Panc1 (cell line): ENCODE data around the gene GDF3. TPM values are rescaled to one million over a fixed set of nuclear protein-coding genes. Genes with fewer than 3 reads are reported as not detected.

ENCODE experiments used
- ATAC-seq: fragments of 200-7000 bp; cut with Tn5 transposase; 2 replicates; pipeline ENCODE4 v1.9.1; 2020; ENCODE audit warnings: mild to moderate bottlenecking, moderate library complexity
- BruUV-seq: library from RNA; stranded (reverse); fragments of 400-500 nt; replicated peaks from 2 replicates; lab custom pipeline; 2021; lab: Mats Ljungman, UMichigan
- CTCF ChIA-PET: fragments of 300-600 bp; sonication (Branson Sonifier 250); formaldehyde crosslinking; loops from one replicate; lab custom pipeline; 2022; ENCODE audit warnings: antibody characterized with exemption; lab: Charles Lee
- POLR2A ChIA-PET: fragments of 300-600 bp; sonication (Branson Sonifier 250); formaldehyde crosslinking; loops from one replicate; lab custom pipeline; 2022; ENCODE audit warnings: antibody characterized with exemption; lab: Charles Lee
- DNase-seq: peaks from one replicate; pipeline ENCODE4 v3.0.0-alpha.2; 2010; ENCODE audit warnings: low read depth, low spot score
- H3K27ac ChIP-seq: 2 replicates; pipeline ENCODE4 v1.5.1; 2011; ENCODE audit warnings: mild to moderate bottlenecking, low read length, inconsistent platforms
- H3K27me3 ChIP-seq: fragments of 200-500 bp; sonication (Bioruptor generic); 2 replicates; pipeline ENCODE4 v1.6.0; 2014; ENCODE audit warnings: low read length, inconsistent platforms; ENCODE audit not compliant: control insufficient read depth, insufficient read depth
- H3K36me3 ChIP-seq: fragments of 200-500 bp; sonication (Bioruptor generic); 2 replicates; pipeline ENCODE4 v1.5.1; 2014; ENCODE audit warnings: inconsistent platforms, mild to moderate bottlenecking, low read length, moderate library complexity; ENCODE audit not compliant: control insufficient read depth, insufficient read depth
- H3K4me1 ChIP-seq: 2 replicates; pipeline ENCODE4 v1.5.1; 2011; ENCODE audit warnings: inconsistent platforms, mild to moderate bottlenecking, low read length, moderate library complexity; ENCODE audit not compliant: control insufficient read depth, insufficient read depth
- H3K4me3 ChIP-seq, 2 experiments: 2 replicates each; pipeline ENCODE4 v1.5.1; 2011 to 2012; ENCODE audit warnings: low read depth in 2 of 2, low read length in 2 of 2, mild to moderate bottlenecking in 2 of 2, inconsistent platforms in 1 of 2, moderate library complexity in 1 of 2
- H3K9me3 ChIP-seq: fragments of 200-500 bp; sonication (Bioruptor generic); 2 replicates; pipeline ENCODE4 v1.5.1; 2014; ENCODE audit warnings: low read depth, mild to moderate bottlenecking, inconsistent platforms, low read length, moderate library complexity; ENCODE audit not compliant: control insufficient read depth, insufficient read depth
- POLR2AphosphoS5 ChIP-seq: IDR thresholded peaks from 2 replicates; pipeline ENCODE4 v1.6.1; 2012; ENCODE audit warnings: mild to moderate bottlenecking, low read depth, low read length, moderate library complexity
- SIN3A ChIP-seq: IDR thresholded peaks from 2 replicates; pipeline ENCODE4 v1.6.1; 2012; ENCODE audit warnings: low read depth, mild to moderate bottlenecking, low read length, moderate library complexity, borderline replicate concordance; ENCODE audit not compliant: insufficient read depth
- TCF7L2 ChIP-seq: IDR thresholded peaks from 2 replicates; pipeline ENCODE4 v1.6.1; 2011; ENCODE audit warnings: mild to moderate bottlenecking, low read depth, low read length, inconsistent platforms
- in situ Hi-C: cut with HindIII; loops from 2 replicates; pipeline ENCODE4 v1.10.0; 2016; ENCODE audit warnings: low sequenced_read_pairs, low pct_unique_long_range_greater_than_20kb
- intact Hi-C: fragments of 100-400 bp; cut with micrococcal nuclease; formaldehyde crosslinking; loops from one replicate; pipeline ENCODE4 v1.10.0; 2022; ENCODE audit not compliant: unreplicated experiment
- total RNA-seq: library from RNA; stranded (reverse); gene quantifications from one replicate; pipeline ENCODE4 v1.2.1, GENCODE V29; 2021; ENCODE audit not compliant: unreplicated experiment
- TF ChIP-seq, protein P1 (sequence below): fragments of 450-650 bp; IDR thresholded peaks from 2 replicates; pipeline ENCODE4 v1.5.1; 2017; ENCODE audit warnings: mild to moderate bottlenecking
- TF ChIP-seq, protein P2 (sequence below), 2 experiments: IDR thresholded peaks; 2 replicates each; pipeline ENCODE4 v1.6.1; 2011 to 2012; ENCODE audit warnings: low read depth in 2 of 2, control low read depth in 1 of 2, low read length in 1 of 2, mild to moderate bottlenecking in 1 of 2, moderate library complexity in 1 of 2; ENCODE audit not compliant: insufficient read depth in 1 of 2

Gene GDF3
- total RNA-seq, 1 experiment from 2014 or later: not detected

DNA sequence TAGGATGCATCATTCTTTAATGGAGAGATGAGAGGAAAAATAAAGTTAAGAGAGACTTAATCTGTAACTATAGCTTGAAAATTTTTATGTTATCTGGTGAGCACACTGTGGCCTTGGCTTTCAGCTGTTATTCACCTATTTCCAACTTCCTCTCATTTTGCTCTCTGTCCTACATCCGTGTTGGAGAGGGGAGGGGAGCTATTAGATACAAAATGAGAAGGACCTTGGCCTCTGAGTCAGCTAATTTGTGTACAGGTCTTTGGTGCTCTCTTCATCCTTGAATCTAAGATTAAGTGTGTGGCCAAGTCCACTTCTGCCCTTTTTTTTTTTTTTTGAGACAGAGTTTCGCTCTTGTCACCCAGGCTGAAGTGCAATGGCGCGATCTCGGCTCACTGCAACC, 29.0 kb downstream of the GDF3 start:
- ChIA-PET POLR2A (no interaction called here), CTCF (interaction anchor here (0.6 to 0.7 kb wide), 2 partner anchors 167 to 319 kb away, joined by 3 to 5 read pairs; no protein-coding TSS in a partner anchor)
- Histone ChIP-seq H3K27me3 (no peaks in the 10 kb centered on the region), H3K4me1 (no peaks in the 10 kb centered on the region), H3K9me3 (no peaks in the 10 kb centered on the region), H3K4me3 (no peak overlapping the region), H3K27ac (no peak overlapping the region), H3K36me3 (no peaks in the 10 kb centered on the region)
- DNase-seq: no peak
- ATAC-seq: no peak
- intact Hi-C loops: no loop called here
- in situ Hi-C loops: no loop called here
- BruUV-seq: no TSS peak
- TF ChIP-seq POLR2AphosphoS5 (no peak), SIN3A (no peak), TCF7L2 (no peak)
- TF ChIP-seq, protein P1, sequence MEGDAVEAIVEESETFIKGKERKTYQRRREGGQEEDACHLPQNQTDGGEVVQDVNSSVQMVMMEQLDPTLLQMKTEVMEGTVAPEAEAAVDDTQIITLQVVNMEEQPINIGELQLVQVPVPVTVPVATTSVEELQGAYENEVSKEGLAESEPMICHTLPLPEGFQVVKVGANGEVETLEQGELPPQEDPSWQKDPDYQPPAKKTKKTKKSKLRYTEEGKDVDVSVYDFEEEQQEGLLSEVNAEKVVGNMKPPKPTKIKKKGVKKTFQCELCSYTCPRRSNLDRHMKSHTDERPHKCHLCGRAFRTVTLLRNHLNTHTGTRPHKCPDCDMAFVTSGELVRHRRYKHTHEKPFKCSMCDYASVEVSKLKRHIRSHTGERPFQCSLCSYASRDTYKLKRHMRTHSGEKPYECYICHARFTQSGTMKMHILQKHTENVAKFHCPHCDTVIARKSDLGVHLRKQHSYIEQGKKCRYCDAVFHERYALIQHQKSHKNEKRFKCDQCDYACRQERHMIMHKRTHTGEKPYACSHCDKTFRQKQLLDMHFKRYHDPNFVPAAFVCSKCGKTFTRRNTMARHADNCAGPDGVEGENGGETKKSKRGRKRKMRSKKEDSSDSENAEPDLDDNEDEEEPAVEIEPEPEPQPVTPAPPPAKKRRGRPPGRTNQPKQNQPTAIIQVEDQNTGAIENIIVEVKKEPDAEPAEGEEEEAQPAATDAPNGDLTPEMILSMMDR: no peak
- TF ChIP-seq, protein P2, sequence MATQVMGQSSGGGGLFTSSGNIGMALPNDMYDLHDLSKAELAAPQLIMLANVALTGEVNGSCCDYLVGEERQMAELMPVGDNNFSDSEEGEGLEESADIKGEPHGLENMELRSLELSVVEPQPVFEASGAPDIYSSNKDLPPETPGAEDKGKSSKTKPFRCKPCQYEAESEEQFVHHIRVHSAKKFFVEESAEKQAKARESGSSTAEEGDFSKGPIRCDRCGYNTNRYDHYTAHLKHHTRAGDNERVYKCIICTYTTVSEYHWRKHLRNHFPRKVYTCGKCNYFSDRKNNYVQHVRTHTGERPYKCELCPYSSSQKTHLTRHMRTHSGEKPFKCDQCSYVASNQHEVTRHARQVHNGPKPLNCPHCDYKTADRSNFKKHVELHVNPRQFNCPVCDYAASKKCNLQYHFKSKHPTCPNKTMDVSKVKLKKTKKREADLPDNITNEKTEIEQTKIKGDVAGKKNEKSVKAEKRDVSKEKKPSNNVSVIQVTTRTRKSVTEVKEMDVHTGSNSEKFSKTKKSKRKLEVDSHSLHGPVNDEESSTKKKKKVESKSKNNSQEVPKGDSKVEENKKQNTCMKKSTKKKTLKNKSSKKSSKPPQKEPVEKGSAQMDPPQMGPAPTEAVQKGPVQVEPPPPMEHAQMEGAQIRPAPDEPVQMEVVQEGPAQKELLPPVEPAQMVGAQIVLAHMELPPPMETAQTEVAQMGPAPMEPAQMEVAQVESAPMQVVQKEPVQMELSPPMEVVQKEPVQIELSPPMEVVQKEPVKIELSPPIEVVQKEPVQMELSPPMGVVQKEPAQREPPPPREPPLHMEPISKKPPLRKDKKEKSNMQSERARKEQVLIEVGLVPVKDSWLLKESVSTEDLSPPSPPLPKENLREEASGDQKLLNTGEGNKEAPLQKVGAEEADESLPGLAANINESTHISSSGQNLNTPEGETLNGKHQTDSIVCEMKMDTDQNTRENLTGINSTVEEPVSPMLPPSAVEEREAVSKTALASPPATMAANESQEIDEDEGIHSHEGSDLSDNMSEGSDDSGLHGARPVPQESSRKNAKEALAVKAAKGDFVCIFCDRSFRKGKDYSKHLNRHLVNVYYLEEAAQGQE (IDR thresholded peaks at IDR 0.05; ENCODE audit: insufficient read depth in 1 of 2, low read depth in 2 of 2, low read length in 1 of 2): no peak

DNA sequence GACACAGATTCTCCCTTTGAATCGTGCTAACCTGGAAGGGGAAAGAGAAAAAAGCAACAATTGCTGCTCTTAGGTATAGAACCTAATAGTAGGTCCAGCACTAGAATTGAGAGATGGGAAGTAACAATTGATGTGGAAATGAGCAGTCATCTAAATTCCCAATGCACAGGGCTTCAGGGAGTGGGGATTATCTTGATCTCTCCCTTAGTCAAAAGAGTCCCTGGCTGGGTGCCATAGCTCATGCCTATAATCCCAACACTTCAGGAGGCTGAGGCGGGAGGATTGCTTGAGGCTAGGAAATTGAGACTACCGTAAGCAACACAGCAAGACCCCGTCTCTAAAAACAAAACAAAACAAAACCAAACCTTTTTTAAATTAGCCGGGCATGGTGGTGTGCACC, 33.8 kb downstream of the GDF3 start:
- H3K4me3 ChIP-seq: no peak overlapping the region
- in situ Hi-C loops: no loop called here
- no peak for ATAC-seq
- TF ChIP-seq, protein P2 (IDR thresholded peaks at IDR 0.05; ENCODE audit: insufficient read depth in 1 of 2, low read depth in 2 of 2, low read length in 1 of 2): no peak
- TF ChIP-seq, protein P1: no peak
- TF ChIP-seq SIN3A (no peak), TCF7L2 (no peak), POLR2AphosphoS5 (no peak)
- H3K4me1 ChIP-seq: no peaks in the 10 kb centered on the region
- intact Hi-C loops: no loop called here
- H3K36me3 ChIP-seq: no peaks in the 10 kb centered on the region
- no peak for DNase-seq
- ChIA-PET POLR2A (no interaction called here), CTCF (no interaction called here)
- H3K9me3 ChIP-seq: no peaks in the 10 kb centered on the region
- no peak overlapping the region for H3K27ac ChIP-seq
- no TSS peak for BruUV-seq
- H3K27me3 ChIP-seq: no peaks in the 10 kb centered on the region
